Esophagus squamous epithelium (tissue), 5 donors: ENCODE results near the gene TBCK. TPM values are rescaled to one million over a fixed set of nuclear protein-coding genes. Genes with fewer than 3 reads are reported as not detected.

Source experiments
- DNase-seq: peaks from one replicate; lab custom pipeline; 2025; lab: John Stamatoyannopoulos, UW
- H3K27ac ChIP-seq, 4 donors: fragments of 200-600 bp; sonication (generic); one replicate each; pipeline ENCODE4 v1.5.1; 2016 to 2019; ENCODE audit warnings: mild to moderate bottlenecking in 1 of 4
- H3K27me3 ChIP-seq, 4 donors: fragments of 200-600 bp; sonication (generic); 1 replicate in 3 of 4; 2 replicates in 1 of 4; pipeline versions ENCODE4 v1.5.1 to v1.6.0; 2017 to 2021; ENCODE audit warnings: antibody characterized with exemption in 1 of 4
- H3K36me3 ChIP-seq, 3 donors: fragments of 200-600 bp; sonication (generic); one replicate each; pipeline ENCODE4 v1.5.1; 2016 to 2019
- H3K4me1 ChIP-seq, 3 donors: fragments of 200-600 bp; sonication (generic); one replicate each; pipeline ENCODE4 v1.5.1; 2017 to 2019
- H3K4me3 ChIP-seq, 4 donors: fragments of 200-600 bp; sonication (generic); 1 replicate in 3 of 4; 2 replicates in 1 of 4; pipeline ENCODE4 v1.5.1; 2016 to 2019; ENCODE audit warnings: mild to moderate bottlenecking in 2 of 4, moderate library complexity in 1 of 4
- H3K9me3 ChIP-seq, 3 donors: fragments of 200-600 bp; sonication (generic); one replicate each; pipeline ENCODE4 v1.5.1; 2016 to 2019
- POLR2A ChIP-seq, 4 donors: fragments of 450-650 bp; IDR thresholded peaks; one replicate each; pipeline ENCODE4 v1.6.1; 2017; ENCODE audit warnings: antibody characterized with exemption in 4 of 4, mild to moderate bottlenecking in 4 of 4, moderate library complexity in 3 of 4
- WGBS, 2 donors: methylation state at CpG; one replicate each; pipeline ENCODE4 v1.1.5; 2018; 5-methylcytosine and 5-hydroxymethylcytosine counted together
- intact Hi-C: fragments of 100-400 bp; cut with DNase I; formaldehyde crosslinking; loops from one replicate; pipeline ENCODE4 v1.15.0; 2022
- total RNA-seq, 4 donors: library from RNA; depleted of rRNA; stranded (reverse); fragments of >200 nt; gene quantifications; one replicate each; pipeline ENCODE4 v1.1.0, GENCODE V29; 2016
- TF ChIP-seq, protein P1 (sequence below), 6 experiments: fragments of 450-650 bp in 4 of 6; fragments of 200-600 bp in 2 of 6; sonication (generic) in 2 of 6; IDR thresholded peaks; one replicate each; pipeline ENCODE4 v1.5.1; 2016 to 2019; ENCODE audit warnings: antibody characterized with exemption in 6 of 6, mild to moderate bottlenecking in 4 of 6, moderate library complexity in 4 of 6
- donor health status: DM: yes; HTN: yes; CAD: no.

Gene TBCK
- total RNA-seq, 4 donors from 2014 or later, result 14.2 to 29.8 (median 16.9) TPM

DNA sequence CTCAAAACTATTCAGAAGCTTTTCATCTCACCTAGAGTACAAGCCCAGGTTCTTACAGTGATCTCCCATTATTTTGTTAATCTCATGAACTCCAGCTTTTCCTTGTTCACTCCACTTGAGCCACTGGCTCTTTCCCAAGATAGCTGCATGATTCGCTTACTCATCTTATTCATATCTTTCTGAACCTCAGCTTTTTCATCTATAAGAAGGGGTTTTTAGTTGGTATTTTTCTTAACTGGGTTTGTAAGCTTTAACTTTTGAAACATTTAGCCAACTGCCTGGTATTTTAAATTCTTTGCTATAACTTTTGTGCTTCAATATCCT is 28.6 kb upstream of the TBCK start:
- intact Hi-C loops, result no loop called here
- Histone ChIP-seq H3K27ac (no peak overlapping the region), H3K36me3 (peaks cover 0 to 80% (median 0%) of the 10 kb centered on the region in 3 donors), H3K9me3 (no peaks in the 10 kb centered on the region), H3K4me1 (peaks cover 0 to 13% (median 5%) of the 10 kb centered on the region in 3 donors), H3K27me3 (no peaks in the 10 kb centered on the region), H3K4me3 (no peak overlapping the region)
- TF ChIP-seq POLR2A (IDR thresholded peaks at IDR 0.05), result no peak
- TF ChIP-seq, protein P1, sequence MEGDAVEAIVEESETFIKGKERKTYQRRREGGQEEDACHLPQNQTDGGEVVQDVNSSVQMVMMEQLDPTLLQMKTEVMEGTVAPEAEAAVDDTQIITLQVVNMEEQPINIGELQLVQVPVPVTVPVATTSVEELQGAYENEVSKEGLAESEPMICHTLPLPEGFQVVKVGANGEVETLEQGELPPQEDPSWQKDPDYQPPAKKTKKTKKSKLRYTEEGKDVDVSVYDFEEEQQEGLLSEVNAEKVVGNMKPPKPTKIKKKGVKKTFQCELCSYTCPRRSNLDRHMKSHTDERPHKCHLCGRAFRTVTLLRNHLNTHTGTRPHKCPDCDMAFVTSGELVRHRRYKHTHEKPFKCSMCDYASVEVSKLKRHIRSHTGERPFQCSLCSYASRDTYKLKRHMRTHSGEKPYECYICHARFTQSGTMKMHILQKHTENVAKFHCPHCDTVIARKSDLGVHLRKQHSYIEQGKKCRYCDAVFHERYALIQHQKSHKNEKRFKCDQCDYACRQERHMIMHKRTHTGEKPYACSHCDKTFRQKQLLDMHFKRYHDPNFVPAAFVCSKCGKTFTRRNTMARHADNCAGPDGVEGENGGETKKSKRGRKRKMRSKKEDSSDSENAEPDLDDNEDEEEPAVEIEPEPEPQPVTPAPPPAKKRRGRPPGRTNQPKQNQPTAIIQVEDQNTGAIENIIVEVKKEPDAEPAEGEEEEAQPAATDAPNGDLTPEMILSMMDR (IDR thresholded peaks at IDR 0.05), result no peak
- 33 to 86% methylated on average over 1 of the region's 1 CpG for WGBS, 2 donors
- DNase-seq, result no peak

DNA sequence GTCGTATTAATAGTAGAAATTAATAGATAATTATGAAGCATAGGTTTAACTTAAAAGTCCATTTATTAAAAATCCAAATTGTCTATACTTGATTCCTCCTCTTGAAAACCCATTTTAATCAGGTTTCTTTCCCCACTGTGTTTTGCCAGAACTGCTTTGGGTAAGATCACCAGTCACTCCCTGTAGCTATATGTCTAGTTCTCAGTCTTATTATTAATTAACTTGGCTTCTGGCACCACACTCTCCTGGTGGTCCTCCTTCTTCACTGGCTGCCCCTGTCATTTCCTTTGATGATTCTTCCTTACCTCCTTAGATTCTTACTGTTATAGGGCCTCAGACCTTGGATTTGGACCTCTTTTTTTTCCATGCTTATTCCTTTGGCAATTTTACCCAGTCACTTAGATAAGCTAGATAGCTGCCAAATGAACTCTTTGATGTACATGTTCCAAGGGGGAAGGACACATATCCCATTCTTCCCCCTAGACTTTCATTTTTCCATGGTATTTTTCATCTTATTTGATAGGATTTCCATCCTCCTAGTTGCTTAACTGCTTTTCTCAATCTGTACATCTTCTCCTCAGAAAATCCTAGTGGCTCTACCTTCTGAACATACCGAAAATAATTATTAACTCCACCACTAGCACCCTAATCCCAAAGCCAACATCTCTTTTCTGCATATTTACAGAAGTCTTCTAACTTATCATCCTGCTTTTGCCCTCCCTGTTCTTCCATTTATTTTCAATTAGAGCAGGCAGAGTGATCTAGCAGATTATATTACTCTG is 28.0 kb upstream of the TBCK start:
- Histone ChIP-seq H3K27me3 (no peaks in the 10 kb centered on the region), H3K36me3 (peaks cover 0 to 80% (median 0%) of the 10 kb centered on the region in 3 donors), H3K4me3 (no peak overlapping the region), H3K27ac (no peak overlapping the region), H3K9me3 (no peaks in the 10 kb centered on the region), H3K4me1 (peaks cover 0 to 13% (median 5%) of the 10 kb centered on the region in 3 donors)
- DNase-seq, result no peak
- intact Hi-C loops, result no loop called here
- TF ChIP-seq, protein P1 (IDR thresholded peaks at IDR 0.05), result no peak
- TF ChIP-seq POLR2A (IDR thresholded peaks at IDR 0.05), result no peak
- whole genome bisulfite sequencing, 2 donors, result 78 to 91% methylated on average over 2 of the region's 2 CpGs

DNA sequence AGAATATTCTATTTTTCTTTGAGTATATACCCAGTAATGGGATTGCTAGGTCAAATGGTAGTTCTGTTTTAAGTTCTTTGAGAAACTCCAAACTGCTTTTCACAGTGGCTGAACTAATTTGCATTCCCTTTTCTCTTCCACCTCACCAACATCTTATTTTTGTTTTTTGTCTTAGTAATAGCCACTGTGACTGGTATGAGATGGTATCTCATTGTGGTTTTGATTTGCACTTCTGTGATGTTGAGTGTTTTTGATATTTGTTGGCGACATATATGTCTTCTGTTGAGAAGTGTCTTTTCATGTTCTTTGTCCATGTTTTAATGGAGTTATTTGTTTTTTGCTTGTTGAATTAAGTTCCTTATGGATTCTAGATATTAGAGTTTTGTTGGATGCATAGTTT is 24.8 kb upstream of the TBCK start:
- H3K4me3 ChIP-seq, result no peak overlapping the region
- no peak for TF ChIP-seq POLR2A (IDR thresholded peaks at IDR 0.05)
- TF ChIP-seq, protein P1 (IDR thresholded peaks at IDR 0.05), result no peak
- peaks cover 0 to 13% (median 5%) of the 10 kb centered on the region in 3 donors for H3K4me1 ChIP-seq
- intact Hi-C loops, result no loop called here
- WGBS, 2 donors, result 76 to 79% methylated on average over 1 of the region's 1 CpG
- DNase-seq, result no peak
- H3K9me3 ChIP-seq, result no peaks in the 10 kb centered on the region
- H3K36me3 ChIP-seq, result peaks cover 0 to 80% (median 16%) of the 10 kb centered on the region in 3 donors
- no peaks in the 10 kb centered on the region for H3K27me3 ChIP-seq
- no peak overlapping the region for H3K27ac ChIP-seq

DNA sequence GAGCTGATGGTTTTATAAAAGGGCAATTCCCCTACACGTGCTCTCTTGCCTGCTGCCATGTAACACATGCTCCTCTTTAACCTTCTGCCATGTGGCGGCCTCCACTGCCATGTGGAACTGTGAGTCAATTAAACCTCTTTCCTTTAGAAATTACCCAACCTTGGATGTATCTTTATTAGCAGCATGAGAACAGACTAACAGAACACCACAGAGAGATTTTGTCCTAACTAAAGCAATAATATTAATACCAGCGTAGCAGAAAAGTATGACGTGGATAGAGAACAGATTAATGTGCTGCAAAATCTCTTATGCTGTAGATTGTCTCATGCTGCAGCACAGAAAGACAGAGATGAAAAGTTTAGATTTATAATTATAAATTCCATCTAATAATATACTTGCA is 23.4 kb upstream of the TBCK start:
- intact Hi-C loops, result no loop called here
- Histone ChIP-seq H3K4me1 (peaks cover 0 to 8% (median 3%) of the 10 kb centered on the region in 3 donors), H3K27me3 (no peaks in the 10 kb centered on the region), H3K27ac (no peak overlapping the region), H3K4me3 (no peak overlapping the region), H3K36me3 (peaks cover 0 to 83% (median 16%) of the 10 kb centered on the region in 3 donors), H3K9me3 (no peaks in the 10 kb centered on the region)
- no peak for TF ChIP-seq POLR2A (IDR thresholded peaks at IDR 0.05)
- TF ChIP-seq, protein P1 (IDR thresholded peaks at IDR 0.05), result no peak
- 79 to 92% methylated on average over 4 of the region's 4 CpGs for WGBS, 2 donors
- no peak for DNase-seq

DNA sequence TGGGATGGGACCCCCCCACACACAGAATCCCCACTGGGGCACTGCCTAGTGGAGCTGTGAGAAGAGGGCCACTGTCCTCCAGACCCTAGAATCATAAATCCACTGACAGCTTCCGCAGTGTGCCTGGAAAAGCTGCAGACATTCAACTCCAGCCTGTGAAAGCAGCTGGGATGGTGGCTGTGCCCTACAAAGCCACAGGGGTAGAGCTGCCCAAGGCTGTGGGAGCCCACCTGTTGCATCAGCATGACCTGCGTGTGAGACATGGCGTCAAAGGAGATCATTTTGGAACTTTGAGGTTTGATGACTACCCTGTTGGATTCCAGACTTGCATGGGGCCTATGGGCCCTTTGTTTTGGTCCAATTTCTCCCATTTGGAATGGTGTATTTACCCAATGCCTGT is 22.7 kb upstream of the TBCK start:
- peaks cover 0 to under 1% (median 0%) of the 10 kb centered on the region in 3 donors for H3K4me1 ChIP-seq
- WGBS, 2 donors, result 94 to 95% methylated on average over 2 of the region's 3 CpGs
- no peak overlapping the region for H3K4me3 ChIP-seq
- peaks cover 0 to 83% (median 16%) of the 10 kb centered on the region in 3 donors for H3K36me3 ChIP-seq
- TF ChIP-seq, protein P1 (IDR thresholded peaks at IDR 0.05), result no peak
- no peak for TF ChIP-seq POLR2A (IDR thresholded peaks at IDR 0.05)
- DNase-seq, result no peak
- H3K27me3 ChIP-seq, result no peaks in the 10 kb centered on the region
- no peaks in the 10 kb centered on the region for H3K9me3 ChIP-seq
- no peak overlapping the region for H3K27ac ChIP-seq
- intact Hi-C loops, result no loop called here
